ENCODE data around the gene REP15.

GRCh38 chr12:27732281-27732680, 36.0 kb downstream of the REP15 start:
- TF ChIP-seq CTCF (IDR thresholded peaks at IDR 0.05) (peak in 3 of 5 experiments; percentile 15 to 43 (median 27)), POLR2A (IDR thresholded peaks at IDR 0.05) (no peak), EP300 (IDR thresholded peaks at IDR 0.05; ENCODE audit: low read depth) (no peak)

All from transverse colon (tissue), 3 donors.